Measurements from ENCODE around the gene HAUS6.
A peak's percentile ranks its signal among the peaks of the same experiment; 100 is the strongest.
"Not testable (repeated sequence)": the region's sequence is repeated elsewhere in the genome, so short reads cannot be mapped to it uniquely, and the experiment has no call there.

HAUS6 gene

GRCh38 chr9:19030899-19031298 is 71.8 kb downstream of the HAUS6 start:
- no peak for DNase-seq

GRCh38 chr9:19028835-19029451 is 73.8 kb downstream of the HAUS6 start:
- peak in 1 of 2 donors; percentile 21 for DNase-seq

DNA sequence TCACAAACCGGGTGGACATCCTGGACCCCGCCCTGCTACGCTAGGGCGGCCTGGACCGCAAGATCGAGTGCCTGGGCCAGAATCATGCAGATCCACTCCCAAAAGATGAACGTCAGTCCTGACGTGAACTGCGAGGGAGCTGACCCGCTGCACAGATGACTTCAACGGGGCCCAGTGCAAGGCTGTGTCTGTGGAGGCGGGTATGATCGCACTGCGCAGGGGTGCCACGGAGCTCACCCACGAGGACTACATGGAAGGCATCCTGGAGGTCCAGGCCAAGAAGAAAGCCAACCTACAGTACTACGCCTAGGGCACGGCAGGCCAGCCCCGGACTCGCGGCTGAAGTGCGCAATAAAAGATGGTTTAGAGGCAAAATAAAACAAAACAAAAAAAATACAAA is 74.9 kb downstream of the HAUS6 start:
- no peak for DNase-seq

- no peak for DNase-seq
These were observed 76.3 kb downstream of the HAUS6 start for GRCh38 chr9:19026375-19026774.

- no peak for DNase-seq
These were observed 79.6 kb downstream of the HAUS6 start for GRCh38 chr9:19023078-19023477.

- DNase-seq, result no peak
These were observed 80.5 kb downstream of the HAUS6 start for GRCh38 chr9:19022206-19022605.

- DNase-seq, result not testable (repeated sequence)
These were observed 81.1 kb downstream of the HAUS6 start for GRCh38 chr9:19021649-19022048.

DNA sequence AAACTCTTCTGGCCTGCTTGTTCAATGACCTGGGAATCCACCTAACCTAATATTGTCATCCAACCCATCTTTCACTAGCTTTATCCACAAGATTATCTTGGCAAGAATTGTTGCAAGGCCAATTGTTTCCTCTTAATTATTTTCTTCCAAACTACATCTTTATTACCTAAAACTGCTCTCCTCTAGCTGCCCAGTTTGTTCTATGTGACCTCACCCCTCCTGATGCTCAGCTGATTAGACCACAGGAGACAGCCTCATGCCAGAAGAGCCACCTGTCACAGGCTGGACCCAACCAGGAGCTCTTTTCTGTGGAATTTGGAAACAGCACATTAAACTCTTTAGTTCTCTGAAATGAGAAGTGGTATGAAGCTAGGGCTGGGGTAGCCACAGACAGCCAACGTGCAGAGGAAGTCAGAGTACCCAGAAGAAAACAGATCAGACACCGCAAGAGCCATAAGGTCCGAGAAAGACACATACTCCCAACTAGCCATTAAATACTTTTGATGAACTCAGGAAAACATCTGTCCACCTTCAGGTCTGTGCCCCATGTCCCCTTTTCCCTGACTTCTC is 81.7 kb downstream of the HAUS6 start:
- DNase-seq, result no peak

- DNase-seq, result no peak
These were observed 84.5 kb downstream of the HAUS6 start for GRCh38 chr9:19018201-19018600.

- no peak for DNase-seq
These were observed 93.2 kb downstream of the HAUS6 start for GRCh38 chr9:19009391-19009965.

Measured in activated CD4-positive, alpha-beta T cell treated with anti-CD3 and anti-CD28 coated beads for 4 hours (primary cell).